ENCODE measurements around the gene EMC8. TPM values are rescaled to one million over a fixed set of nuclear protein-coding genes. Genes with fewer than 3 reads are reported as not detected.
A peak's percentile ranks its signal among the peaks of the same experiment; 100 is the strongest.

Gene EMC8
- total RNA-seq, 1 donor from 2014 or later, result 21.9 TPM

DNA sequence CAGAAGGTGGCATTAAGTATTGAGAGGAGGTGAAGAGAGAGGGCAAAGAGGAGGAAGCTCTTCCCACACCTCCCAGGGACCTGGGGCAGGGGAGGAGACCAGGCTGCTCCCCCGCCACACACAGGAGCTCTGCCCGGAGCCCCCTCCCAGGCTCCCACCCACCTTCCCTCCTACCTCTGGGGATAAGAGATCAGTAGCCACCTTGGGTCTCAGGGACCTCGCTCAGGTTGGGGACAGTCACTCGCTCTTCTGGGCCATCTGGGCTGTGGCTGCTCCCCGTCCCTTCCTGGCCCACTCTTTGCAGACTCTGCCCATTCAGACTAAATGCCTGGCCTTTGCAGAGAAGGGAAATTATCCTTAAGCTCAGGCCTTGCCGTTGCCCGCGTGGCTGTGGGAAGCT is 33.6 kb downstream of the EMC8 start:
- DNase-seq (no peak), ATAC-seq (no peak)
- intact Hi-C loops (cut with DNase I), result no loop called here
- no peak overlapping the region for H3K4me3 ChIP-seq
- no peak overlapping the region for H3K27ac ChIP-seq
- H3K27me3 ChIP-seq (ENCODE audit: low read depth), result peaks cover 12% of the 10 kb centered on the region
- TF ChIP-seq, protein P1, sequence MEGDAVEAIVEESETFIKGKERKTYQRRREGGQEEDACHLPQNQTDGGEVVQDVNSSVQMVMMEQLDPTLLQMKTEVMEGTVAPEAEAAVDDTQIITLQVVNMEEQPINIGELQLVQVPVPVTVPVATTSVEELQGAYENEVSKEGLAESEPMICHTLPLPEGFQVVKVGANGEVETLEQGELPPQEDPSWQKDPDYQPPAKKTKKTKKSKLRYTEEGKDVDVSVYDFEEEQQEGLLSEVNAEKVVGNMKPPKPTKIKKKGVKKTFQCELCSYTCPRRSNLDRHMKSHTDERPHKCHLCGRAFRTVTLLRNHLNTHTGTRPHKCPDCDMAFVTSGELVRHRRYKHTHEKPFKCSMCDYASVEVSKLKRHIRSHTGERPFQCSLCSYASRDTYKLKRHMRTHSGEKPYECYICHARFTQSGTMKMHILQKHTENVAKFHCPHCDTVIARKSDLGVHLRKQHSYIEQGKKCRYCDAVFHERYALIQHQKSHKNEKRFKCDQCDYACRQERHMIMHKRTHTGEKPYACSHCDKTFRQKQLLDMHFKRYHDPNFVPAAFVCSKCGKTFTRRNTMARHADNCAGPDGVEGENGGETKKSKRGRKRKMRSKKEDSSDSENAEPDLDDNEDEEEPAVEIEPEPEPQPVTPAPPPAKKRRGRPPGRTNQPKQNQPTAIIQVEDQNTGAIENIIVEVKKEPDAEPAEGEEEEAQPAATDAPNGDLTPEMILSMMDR (IDR thresholded peaks at IDR 0.05), result no peak
- H3K9me3 ChIP-seq, result no peaks in the 10 kb centered on the region
- peaks cover 4% of the 10 kb centered on the region for H3K4me1 ChIP-seq
- no peaks in the 10 kb centered on the region for H3K36me3 ChIP-seq

DNA sequence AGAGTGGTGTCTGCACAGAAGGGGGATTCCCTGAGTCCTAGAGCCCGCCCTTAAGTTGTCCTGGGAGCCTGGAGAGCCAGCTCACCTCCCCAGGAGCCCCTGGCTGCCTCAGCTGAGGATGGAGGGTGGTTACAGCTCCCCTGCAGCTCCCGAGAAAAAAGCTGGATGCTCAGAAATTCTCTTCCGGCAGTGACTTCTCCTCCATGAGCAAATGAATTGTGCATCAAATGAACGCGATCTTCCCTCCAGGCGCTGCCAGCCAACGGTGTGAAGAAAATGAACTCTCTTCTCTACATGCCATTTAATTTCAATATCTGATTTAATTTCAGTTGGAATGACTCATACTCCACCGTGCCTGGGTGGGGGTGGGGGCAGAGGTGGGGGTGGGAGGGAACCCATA is 34.1 kb downstream of the EMC8 start:
- Histone ChIP-seq H3K9me3 (no peaks in the 10 kb centered on the region), H3K4me1 (peaks cover 4% of the 10 kb centered on the region), H3K36me3 (no peaks in the 10 kb centered on the region), H3K27me3 (ENCODE audit: low read depth) (peaks cover 16% of the 10 kb centered on the region), H3K4me3 (no peak overlapping the region), H3K27ac (no peak overlapping the region)
- TF ChIP-seq, protein P1 (IDR thresholded peaks at IDR 0.05), result no peak
- no peak for DNase-seq
- ATAC-seq, result no peak
- intact Hi-C loops (cut with DNase I), result no loop called here

DNA sequence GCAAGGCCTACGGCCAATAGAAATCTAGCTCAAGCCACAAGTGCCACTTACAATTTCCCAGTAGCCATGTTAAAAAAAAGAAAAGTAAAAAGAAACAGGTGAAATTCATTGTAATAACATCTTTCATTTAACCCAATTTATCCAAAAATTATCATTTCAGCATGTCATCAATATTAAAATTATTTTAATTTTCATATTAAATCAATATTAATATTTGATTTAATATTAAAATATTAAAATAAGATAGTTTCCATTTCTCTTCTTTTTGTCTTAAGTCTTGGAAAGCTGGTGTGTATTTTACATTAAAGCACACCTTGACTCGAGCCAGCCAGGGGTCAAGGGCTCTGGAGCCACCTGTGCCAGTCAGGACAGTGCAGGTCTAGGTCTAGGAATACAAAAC is 35.7 kb downstream of the EMC8 start:
- ATAC-seq, result no peak
- Histone ChIP-seq H3K9me3 (no peaks in the 10 kb centered on the region), H3K4me1 (peaks cover 4% of the 10 kb centered on the region), H3K27me3 (ENCODE audit: low read depth) (peaks cover 16% of the 10 kb centered on the region), H3K4me3 (no peak overlapping the region), H3K36me3 (no peaks in the 10 kb centered on the region), H3K27ac (no peak overlapping the region)
- TF ChIP-seq, protein P1 (IDR thresholded peaks at IDR 0.05), result no peak
- intact Hi-C loops (cut with DNase I), result no loop called here
- peak; percentile 13 for DNase-seq

- Histone ChIP-seq H3K36me3 (no peaks in the 10 kb centered on the region), H3K4me1 (peaks cover 4% of the 10 kb centered on the region), H3K27me3 (ENCODE audit: low read depth) (peaks cover 16% of the 10 kb centered on the region), H3K27ac (no peak overlapping the region), H3K9me3 (no peaks in the 10 kb centered on the region), H3K4me3 (no peak overlapping the region)
- ATAC-seq (no peak), DNase-seq (no peak)
- intact Hi-C loops (cut with DNase I), result no loop called here
- TF ChIP-seq, protein P1 (IDR thresholded peaks at IDR 0.05), result no peak
These were observed 36.4 kb downstream of the EMC8 start for GRCh38 chr16:85762970-85763369.

GRCh38 chr16:85761861-85762260 is 37.5 kb downstream of the EMC8 start:
- Histone ChIP-seq H3K27ac (no peak overlapping the region), H3K36me3 (no peaks in the 10 kb centered on the region), H3K4me3 (no peak overlapping the region), H3K9me3 (no peaks in the 10 kb centered on the region), H3K27me3 (ENCODE audit: low read depth) (peaks cover 16% of the 10 kb centered on the region), H3K4me1 (peaks cover 4% of the 10 kb centered on the region)
- TF ChIP-seq, protein P1 (IDR thresholded peaks at IDR 0.05), result no peak
- ATAC-seq (no peak), DNase-seq (no peak)
- intact Hi-C loops (cut with DNase I), result no loop called here

All from lower lobe of right lung (tissue), 2 donors.